Naive B cell (primary cell): ENCODE measurements around the gene NUTM2D. TPM values are rescaled to one million over a fixed set of nuclear protein-coding genes. Genes with fewer than 3 reads are reported as not detected.
A peak's percentile ranks its signal among the peaks of the same experiment; 100 is the strongest.
"Not testable (repeated sequence)": the region's sequence is repeated elsewhere in the genome, so short reads cannot be mapped to it uniquely, and the experiment has no call there.

Experiments used
- ATAC-seq, 2 donors: fragments of 150-1000 bp; cut with Tn5 transposase; 2 replicates each; pipeline ENCODE4 v1.10.0; 2021; ENCODE audit warnings: low read depth in 2 of 2, mild to moderate bottlenecking in 2 of 2, moderate library complexity in 2 of 2
- DNase-seq: peaks from one replicate; pipeline ENCODE4 v3.0.0; 2022
- H3K27ac Mint-ChIP-seq, 6 donors: one replicate each; pipeline ENCODE4 v1.8.0; 2020 to 2022; ENCODE audit warnings: mild to moderate bottlenecking in 6 of 6, mixed read lengths in 6 of 6, moderate library complexity in 5 of 6, inconsistent platforms in 2 of 6
- H3K27me3 Mint-ChIP-seq, 3 donors: one replicate each; pipeline ENCODE4 v1.8.0; 2021 to 2022; ENCODE audit warnings: mixed read lengths in 3 of 3, mild to moderate bottlenecking in 1 of 3
- H3K36me3 Mint-ChIP-seq, 2 donors: one replicate each; pipeline ENCODE4 v1.8.0; 2020 to 2022; ENCODE audit warnings: mixed read lengths in 2 of 2, inconsistent platforms in 1 of 2, mild to moderate bottlenecking in 1 of 2
- H3K4me1 Mint-ChIP-seq, 3 donors: one replicate each; pipeline ENCODE4 v1.8.0; 2020 to 2022; ENCODE audit warnings: mixed read lengths in 3 of 3, inconsistent platforms in 1 of 3, mild to moderate bottlenecking in 1 of 3, moderate library complexity in 1 of 3
- H3K4me3 Mint-ChIP-seq, 8 donors: one replicate each; pipeline ENCODE4 v1.8.0; 2020 to 2022; ENCODE audit warnings: mild to moderate bottlenecking in 8 of 8, mixed read lengths in 8 of 8, moderate library complexity in 8 of 8, inconsistent platforms in 2 of 8
- H3K9me3 Mint-ChIP-seq, 7 donors: one replicate each; pipeline ENCODE4 v1.8.0; 2020 to 2022; ENCODE audit warnings: mixed read lengths in 7 of 7, mild to moderate bottlenecking in 5 of 7, inconsistent platforms in 2 of 7, moderate library complexity in 1 of 7
- polyA plus RNA-seq, 6 donors: library from polyadenylated mRNA; unstranded; fragments of 300-500 nt; fragmentation: Illumina TruSeq; gene quantifications; one replicate each; pipeline ENCODE4 v1.2.3, GENCODE V29; 2021; ENCODE audit warnings: low read depth in 6 of 6

Gene NUTM2D
- polyA plus RNA-seq, 6 donors from 2014 or later, result 0.09 to 0.21 (median 0.11) TPM; not detected in 3

- ATAC-seq, result peak; percentile 73 to 75
- H3K27me3 Mint-ChIP-seq, result not testable (repeated sequence)
Observed at GRCh38 chr10:87342711-87343258, 14.8 kb upstream of the NUTM2D start.

GRCh38 chr10:87345743-87346142, 11.8 kb upstream of the NUTM2D start:
- not testable (repeated sequence) for H3K36me3 Mint-ChIP-seq, ATAC-seq, DNase-seq, H3K9me3 Mint-ChIP-seq, H3K27me3 Mint-ChIP-seq, H3K4me3 Mint-ChIP-seq, H3K4me1 Mint-ChIP-seq, H3K27ac Mint-ChIP-seq

More at GRCh38 chr10:87342711-87343258, 14.8 kb upstream of the NUTM2D start:
- Mint-ChIP-seq H3K4me1 (peaks cover 11 to 23% (median 17%) of the 10 kb centered on the region in 3 donors), H3K4me3 (peak overlapping the region; percentile 88 to 99 (median 94)), H3K27ac (peak overlapping the region in 5 of 6 donors; percentile 49 to 97 (median 90))
- not testable (repeated sequence) for H3K36me3 Mint-ChIP-seq, H3K9me3 Mint-ChIP-seq
- DNase-seq, result peak; percentile 88

GRCh38 chr10:87350161-87350560, 7.4 kb upstream of the NUTM2D start:
- not testable (repeated sequence) for H3K4me3 Mint-ChIP-seq, ATAC-seq, H3K9me3 Mint-ChIP-seq, H3K4me1 Mint-ChIP-seq, H3K36me3 Mint-ChIP-seq, DNase-seq, H3K27me3 Mint-ChIP-seq
- peak overlapping the region in 1 of 6 donors; percentile 60 for H3K27ac Mint-ChIP-seq

- not testable (repeated sequence) for H3K36me3 Mint-ChIP-seq, DNase-seq
Observed at GRCh38 chr10:87352825-87353224, 4.7 kb upstream of the NUTM2D start.

GRCh38 chr10:87355110-87355509, 2.4 kb upstream of the NUTM2D start:
- DNase-seq, H3K4me3 Mint-ChIP-seq, H3K9me3 Mint-ChIP-seq, H3K36me3 Mint-ChIP-seq, ATAC-seq, H3K27me3 Mint-ChIP-seq, H3K4me1 Mint-ChIP-seq, H3K27ac Mint-ChIP-seq: not testable (repeated sequence)

More at GRCh38 chr10:87352825-87353224, 4.7 kb upstream of the NUTM2D start:
- ATAC-seq, H3K4me1 Mint-ChIP-seq, H3K4me3 Mint-ChIP-seq, H3K27me3 Mint-ChIP-seq, H3K27ac Mint-ChIP-seq, H3K9me3 Mint-ChIP-seq: not testable (repeated sequence)

- not testable (repeated sequence) for H3K36me3 Mint-ChIP-seq, H3K9me3 Mint-ChIP-seq, H3K4me1 Mint-ChIP-seq, H3K27ac Mint-ChIP-seq, DNase-seq, H3K27me3 Mint-ChIP-seq, ATAC-seq
- peak overlapping the region in 1 of 8 donors; percentile 50 for H3K4me3 Mint-ChIP-seq
Observed at GRCh38 chr10:87358159-87358558, 615 bp downstream of the NUTM2D start.

GRCh38 chr10:87369514-87370112, 12.1 kb downstream of the NUTM2D start:
- H3K27me3 Mint-ChIP-seq, ATAC-seq, H3K27ac Mint-ChIP-seq, DNase-seq, H3K36me3 Mint-ChIP-seq, H3K4me1 Mint-ChIP-seq, H3K4me3 Mint-ChIP-seq, H3K9me3 Mint-ChIP-seq: not testable (repeated sequence)

- H3K9me3 Mint-ChIP-seq, H3K4me3 Mint-ChIP-seq, H3K36me3 Mint-ChIP-seq, H3K4me1 Mint-ChIP-seq, H3K27me3 Mint-ChIP-seq, DNase-seq, H3K27ac Mint-ChIP-seq, ATAC-seq: not testable (repeated sequence)
Observed at GRCh38 chr10:87374091-87374490, 16.5 kb downstream of the NUTM2D start.

- H3K36me3 Mint-ChIP-seq, H3K9me3 Mint-ChIP-seq, DNase-seq, ATAC-seq, H3K27me3 Mint-ChIP-seq, H3K4me1 Mint-ChIP-seq, H3K4me3 Mint-ChIP-seq, H3K27ac Mint-ChIP-seq: not testable (repeated sequence)
Observed at GRCh38 chr10:87379115-87379514, 21.6 kb downstream of the NUTM2D start.

- not testable (repeated sequence) for H3K4me1 Mint-ChIP-seq, H3K27me3 Mint-ChIP-seq, H3K27ac Mint-ChIP-seq, H3K4me3 Mint-ChIP-seq, H3K36me3 Mint-ChIP-seq, H3K9me3 Mint-ChIP-seq, DNase-seq, ATAC-seq
Observed at GRCh38 chr10:87383149-87383857, 25.8 kb downstream of the NUTM2D start.

GRCh38 chr10:87384283-87384682, 26.7 kb downstream of the NUTM2D start:
- not testable (repeated sequence) for H3K27ac Mint-ChIP-seq, H3K4me1 Mint-ChIP-seq, DNase-seq, H3K36me3 Mint-ChIP-seq, H3K27me3 Mint-ChIP-seq, H3K4me3 Mint-ChIP-seq, H3K9me3 Mint-ChIP-seq, ATAC-seq

GRCh38 chr10:87385762-87386360, 28.3 kb downstream of the NUTM2D start:
- not testable (repeated sequence) for H3K9me3 Mint-ChIP-seq

GRCh38 chr10:87391360-87391759, 33.8 kb downstream of the NUTM2D start:
- not testable (repeated sequence) for H3K9me3 Mint-ChIP-seq, DNase-seq, H3K4me3 Mint-ChIP-seq, ATAC-seq, H3K27me3 Mint-ChIP-seq, H3K27ac Mint-ChIP-seq, H3K4me1 Mint-ChIP-seq, H3K36me3 Mint-ChIP-seq

More at GRCh38 chr10:87385762-87386360, 28.3 kb downstream of the NUTM2D start:
- H3K36me3 Mint-ChIP-seq, H3K4me3 Mint-ChIP-seq, H3K27ac Mint-ChIP-seq, DNase-seq, ATAC-seq, H3K4me1 Mint-ChIP-seq, H3K27me3 Mint-ChIP-seq: not testable (repeated sequence)

- H3K36me3 Mint-ChIP-seq, H3K9me3 Mint-ChIP-seq, ATAC-seq, H3K27me3 Mint-ChIP-seq, DNase-seq, H3K4me3 Mint-ChIP-seq, H3K27ac Mint-ChIP-seq: not testable (repeated sequence)
- H3K4me1 Mint-ChIP-seq, result peaks cover 5 to 24% (median 10%) of the 10 kb centered on the region in 3 donors
Observed at GRCh38 chr10:87396206-87396605, 38.7 kb downstream of the NUTM2D start.
